Fibroblast of pulmonary artery (primary cell): ENCODE measurements around the gene CWC22.

ENCODE experiments used
- DNase-seq: peaks from one replicate; pipeline ENCODE4 v3.0.0-alpha.2; 2010; ENCODE audit warnings: low read depth
- H3K4me3 ChIP-seq: replicated peaks from 2 replicates; pipeline ENCODE4 v1.5.1; 2011; ENCODE audit warnings: low read depth, mild to moderate bottlenecking, control low read depth, low read length, moderate library complexity
- CTCF ChIP-seq: IDR thresholded peaks from 2 replicates; pipeline ENCODE4 v1.5.1; 2011; ENCODE audit warnings: mild to moderate bottlenecking, control low read depth, low read length, inconsistent platforms; ENCODE audit errors: missing control alignments

The CWC22 gene

GRCh38 chr2:179952658-179953057, 54.4 kb downstream of the CWC22 start:
- TF ChIP-seq CTCF, result no peak
- no peak for DNase-seq

GRCh38 chr2:179951680-179952079, 55.4 kb downstream of the CWC22 start:
- DNase-seq, result no peak
- H3K4me3 ChIP-seq, result no peak overlapping the region
- TF ChIP-seq CTCF, result no peak

More at GRCh38 chr2:179952658-179953057, 54.4 kb downstream of the CWC22 start:
- H3K4me3 ChIP-seq, result no peak overlapping the region

- DNase-seq, result no peak
Observed at GRCh38 chr2:179950391-179950790, 56.7 kb downstream of the CWC22 start.

GRCh38 chr2:179949438-179949837, 57.7 kb downstream of the CWC22 start:
- no peak for DNase-seq
- no peak for TF ChIP-seq CTCF

More at GRCh38 chr2:179950391-179950790, 56.7 kb downstream of the CWC22 start:
- TF ChIP-seq CTCF, result no peak
- H3K4me3 ChIP-seq, result no peak overlapping the region

GRCh38 chr2:179948058-179948457, 59.0 kb downstream of the CWC22 start:
- no peak for TF ChIP-seq CTCF

More at GRCh38 chr2:179949438-179949837, 57.7 kb downstream of the CWC22 start:
- H3K4me3 ChIP-seq, result no peak overlapping the region

GRCh38 chr2:179946810-179947615, 60.1 kb downstream of the CWC22 start:
- DNase-seq, result no peak
- no peak for TF ChIP-seq CTCF
- H3K4me3 ChIP-seq, result no peak overlapping the region

More at GRCh38 chr2:179948058-179948457, 59.0 kb downstream of the CWC22 start:
- no peak overlapping the region for H3K4me3 ChIP-seq
- DNase-seq, result no peak

- TF ChIP-seq CTCF, result no peak
- DNase-seq, result no peak
- no peak overlapping the region for H3K4me3 ChIP-seq
Observed at GRCh38 chr2:179946346-179946745, 60.8 kb downstream of the CWC22 start.
